ENCODE measurements around the gene CEND1. TPM values are rescaled to one million over a fixed set of nuclear protein-coding genes. Genes with fewer than 3 reads are reported as not detected.
"Not testable (repeated sequence)": the region's sequence is repeated elsewhere in the genome, so short reads cannot be mapped to it uniquely, and the experiment has no call there.

CEND1 gene
- total RNA-seq, 1 donor from 2014 or later: not detected

DNA sequence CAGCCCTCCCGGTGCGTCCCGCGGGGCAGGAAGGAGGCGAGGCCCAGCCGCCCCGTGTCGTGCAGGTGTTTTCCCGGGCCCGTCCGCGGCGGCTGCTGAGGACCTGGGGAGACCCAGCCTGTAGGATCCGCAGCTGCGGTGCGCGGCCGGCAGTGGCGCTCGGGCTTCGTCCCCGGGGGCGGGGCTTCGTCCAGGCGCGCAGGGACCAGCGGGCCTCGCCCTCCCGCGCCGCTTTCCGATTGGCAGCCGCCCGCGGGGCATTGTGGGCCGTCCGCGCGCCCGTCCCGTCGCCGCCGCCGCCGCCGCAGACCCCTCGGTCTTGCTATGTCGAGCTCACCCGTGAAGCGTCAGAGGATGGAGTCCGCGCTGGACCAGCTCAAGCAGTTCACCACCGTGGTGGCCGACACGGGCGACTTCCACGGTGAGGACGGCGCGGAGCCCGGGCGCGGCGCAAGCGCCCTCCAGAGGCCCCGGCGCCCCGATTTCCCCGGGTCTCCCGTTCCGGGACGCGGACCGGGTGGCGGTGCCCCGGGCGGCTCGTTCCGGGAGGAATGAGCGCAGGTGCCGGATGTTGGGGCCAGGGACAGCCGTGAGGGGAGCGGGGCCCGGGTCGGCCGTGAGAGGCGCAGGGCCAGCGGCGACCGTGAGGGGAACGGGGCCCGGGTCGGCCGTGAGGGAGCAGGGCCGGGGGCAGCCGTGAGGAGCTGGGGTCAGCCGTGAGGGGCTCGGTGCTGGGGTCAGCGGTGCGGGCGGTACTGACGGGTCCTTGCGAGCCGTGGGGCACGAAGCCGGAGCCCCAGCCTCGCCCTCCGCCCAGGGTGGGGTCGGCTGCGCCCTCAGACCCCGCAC is 42.5 kb downstream of the CEND1 start, which contains the start of gene TALDO1:
TALDO1 (plus strand) TSS at position 307 of the 849 bp plus-strand sequence; CDS start at position 325, 18 bp downstream.
- intact Hi-C loops (cut with DNase I): no loop called here
- ATAC-seq: peak; percentile 98

GRCh38 chr11:746289-747157 is 43.4 kb downstream of the CEND1 start:
- peak; percentile 8 for ATAC-seq
- intact Hi-C loops (cut with DNase I): no loop called here

More for the DNA sequence above, 42.5 kb downstream of the CEND1 start, which contains the start of gene TALDO1:
- peak within 1 kb of the TSS; percentile 93 for H3K4me3 ChIP-seq
- H3K9me3 ChIP-seq: no peaks in the 10 kb centered on the region
- peak within 1 kb of the TSS; percentile 94 for H3K27ac ChIP-seq
- TF ChIP-seq, protein P1, sequence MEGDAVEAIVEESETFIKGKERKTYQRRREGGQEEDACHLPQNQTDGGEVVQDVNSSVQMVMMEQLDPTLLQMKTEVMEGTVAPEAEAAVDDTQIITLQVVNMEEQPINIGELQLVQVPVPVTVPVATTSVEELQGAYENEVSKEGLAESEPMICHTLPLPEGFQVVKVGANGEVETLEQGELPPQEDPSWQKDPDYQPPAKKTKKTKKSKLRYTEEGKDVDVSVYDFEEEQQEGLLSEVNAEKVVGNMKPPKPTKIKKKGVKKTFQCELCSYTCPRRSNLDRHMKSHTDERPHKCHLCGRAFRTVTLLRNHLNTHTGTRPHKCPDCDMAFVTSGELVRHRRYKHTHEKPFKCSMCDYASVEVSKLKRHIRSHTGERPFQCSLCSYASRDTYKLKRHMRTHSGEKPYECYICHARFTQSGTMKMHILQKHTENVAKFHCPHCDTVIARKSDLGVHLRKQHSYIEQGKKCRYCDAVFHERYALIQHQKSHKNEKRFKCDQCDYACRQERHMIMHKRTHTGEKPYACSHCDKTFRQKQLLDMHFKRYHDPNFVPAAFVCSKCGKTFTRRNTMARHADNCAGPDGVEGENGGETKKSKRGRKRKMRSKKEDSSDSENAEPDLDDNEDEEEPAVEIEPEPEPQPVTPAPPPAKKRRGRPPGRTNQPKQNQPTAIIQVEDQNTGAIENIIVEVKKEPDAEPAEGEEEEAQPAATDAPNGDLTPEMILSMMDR (IDR thresholded peaks at IDR 0.05): peak; percentile 30
- H3K36me3 ChIP-seq: no peaks in the 10 kb centered on the region
- DNase-seq: peak; percentile 97
- H3K27me3 ChIP-seq: no peaks in the 10 kb centered on the region
- H3K4me1 ChIP-seq: peaks cover 25% of the 10 kb centered on the region

DNA sequence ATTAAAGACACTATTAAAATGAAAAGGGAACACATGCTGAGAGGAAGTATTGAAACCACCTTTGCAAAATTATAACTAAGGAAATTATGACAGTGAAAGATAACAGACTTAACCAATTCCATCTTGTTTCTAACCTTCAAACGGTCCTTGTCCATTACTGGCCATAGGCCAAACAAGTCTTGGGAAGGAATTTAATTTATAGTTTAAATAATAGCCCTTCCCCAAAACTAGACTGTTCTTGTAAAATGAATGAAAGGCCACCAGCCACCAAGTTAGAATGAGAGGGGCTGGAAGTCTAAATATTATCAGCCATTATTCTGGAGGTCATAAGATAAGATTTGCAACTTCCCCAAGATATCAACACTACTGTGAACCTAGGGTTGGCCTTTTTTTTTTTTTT is 44.5 kb downstream of the CEND1 start:
- H3K36me3 ChIP-seq: no peaks in the 10 kb centered on the region
- no peak overlapping the region for H3K27ac ChIP-seq
- peaks cover 25% of the 10 kb centered on the region for H3K4me1 ChIP-seq
- ATAC-seq: no peak
- DNase-seq: no peak
- TF ChIP-seq, protein P1 (IDR thresholded peaks at IDR 0.05): no peak
- H3K27me3 ChIP-seq: no peaks in the 10 kb centered on the region
- intact Hi-C loops (cut with DNase I): no loop called here
- H3K9me3 ChIP-seq: no peaks in the 10 kb centered on the region
- no peak overlapping the region for H3K4me3 ChIP-seq

More at GRCh38 chr11:746289-747157, 43.4 kb downstream of the CEND1 start:
- Histone ChIP-seq H3K9me3 (no peaks in the 10 kb centered on the region), H3K27me3 (no peaks in the 10 kb centered on the region), H3K4me1 (peaks cover 25% of the 10 kb centered on the region), H3K4me3 (peak overlapping the region; percentile 93), H3K27ac (peak overlapping the region; percentile 94), H3K36me3 (no peaks in the 10 kb centered on the region)
- DNase-seq: no peak
- TF ChIP-seq, protein P1 (IDR thresholded peaks at IDR 0.05): no peak

DNA sequence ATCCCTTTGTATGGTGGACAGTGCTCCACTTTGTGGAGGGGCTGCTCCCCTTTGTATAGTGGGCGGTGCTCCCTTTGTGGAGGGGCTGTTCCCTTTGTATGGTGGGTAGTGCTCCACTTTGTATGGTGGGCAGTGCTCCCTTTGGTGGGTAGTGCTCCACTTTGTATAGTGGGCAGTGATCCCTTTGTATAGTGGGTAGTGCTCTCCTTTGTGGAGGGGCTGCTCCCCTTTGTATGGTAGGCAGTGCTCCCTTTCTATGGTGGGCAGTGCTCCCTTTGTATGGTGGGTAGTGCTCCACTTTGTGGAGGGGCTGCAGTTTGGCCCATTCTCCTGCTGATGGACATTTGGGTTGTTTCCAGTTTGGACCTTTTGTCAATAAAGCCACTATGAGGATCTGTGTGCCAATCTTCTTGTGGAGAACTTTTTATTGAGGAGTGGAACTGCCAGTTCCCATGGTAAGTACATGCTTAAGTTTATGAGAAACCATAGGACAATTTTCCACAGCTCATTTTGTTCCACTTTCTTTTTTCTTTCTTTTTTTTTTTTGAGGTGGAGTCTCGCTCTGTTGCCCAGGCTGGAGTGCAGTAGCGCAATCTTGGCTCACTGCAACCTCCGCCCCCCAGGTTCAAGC is 47.2 kb downstream of the CEND1 start:
- DNase-seq (no peak), ATAC-seq (no peak)
- TF ChIP-seq, protein P1 (IDR thresholded peaks at IDR 0.05): no peak
- H3K4me1 ChIP-seq: peaks cover 7% of the 10 kb centered on the region
- H3K27me3 ChIP-seq: no peaks in the 10 kb centered on the region
- no peak overlapping the region for H3K27ac ChIP-seq
- intact Hi-C loops (cut with DNase I): no loop called here
- no peaks in the 10 kb centered on the region for H3K36me3 ChIP-seq
- no peak overlapping the region for H3K4me3 ChIP-seq
- H3K9me3 ChIP-seq: no peaks in the 10 kb centered on the region

- Histone ChIP-seq H3K4me3 (no peak overlapping the region), H3K27me3 (no peaks in the 10 kb centered on the region), H3K36me3 (no peaks in the 10 kb centered on the region), H3K27ac (no peak overlapping the region), H3K9me3 (no peaks in the 10 kb centered on the region), H3K4me1 (peaks cover 7% of the 10 kb centered on the region)
- DNase-seq: no peak
- intact Hi-C loops (cut with DNase I): no loop called here
- no peak for ATAC-seq
- TF ChIP-seq, protein P1 (IDR thresholded peaks at IDR 0.05): no peak
These were observed 47.7 kb downstream of the CEND1 start for GRCh38 chr11:742156-742546.

- peak; percentile 70 for ATAC-seq
- H3K36me3 ChIP-seq; H3K27ac ChIP-seq; DNase-seq; H3K4me3 ChIP-seq; H3K27me3 ChIP-seq; H3K9me3 ChIP-seq; H3K4me1 ChIP-seq; intact Hi-C loops (cut with DNase I): not testable (repeated sequence)
These were observed 52.0 kb downstream of the CEND1 start for GRCh38 chr11:737899-738298.
